Neural cell (in vitro differentiated cells): ENCODE data around the gene MAD1L1. TPM values are rescaled to one million over a fixed set of nuclear protein-coding genes. Genes with fewer than 3 reads are reported as not detected.

ENCODE experiments used
- H2AFZ ChIP-seq: fragments of 200-600, 300-800 bp; sonication (generic), shearing (Covaris generic); 2 replicates; pipeline ENCODE4 v1.6.0; 2014; ENCODE audit warnings: low read depth, mild to moderate bottlenecking, antibody characterized with exemption, low read length, moderate library complexity
- H3F3A ChIP-seq: fragments of 200-600 bp; shearing (Covaris generic); 2 replicates; pipeline ENCODE4 v1.6.1; 2016; ENCODE audit warnings: mild to moderate bottlenecking, moderate library complexity, mixed read lengths, antibody characterized with exemption, low read length; ENCODE audit not compliant: insufficient read depth, poor library complexity, severe bottlenecking
- H3K27ac ChIP-seq: fragments of 200-600, 300-800 bp; sonication (generic), shearing (Covaris generic); 2 replicates; pipeline ENCODE4 v1.5.1; 2014; ENCODE audit warnings: mild to moderate bottlenecking, low read length, moderate library complexity
- H3K27me3 ChIP-seq: fragments of 300-800, 200-600 bp; sonication (generic), shearing (Covaris generic); 2 replicates; pipeline ENCODE4 v1.6.0; 2014; ENCODE audit warnings: mild to moderate bottlenecking, low read depth, low read length, moderate library complexity; ENCODE audit not compliant: insufficient read depth
- H3K36me3 ChIP-seq: fragments of 300-800, 200-600 bp; sonication (generic), shearing (Covaris generic); 2 replicates; pipeline ENCODE4 v1.5.1; 2014; ENCODE audit warnings: mild to moderate bottlenecking, antibody characterized with exemption, low read length, moderate library complexity; ENCODE audit not compliant: insufficient read depth
- H3K4me2 ChIP-seq: fragments of 300-800, 200-600 bp; sonication (generic), shearing (Covaris generic); 2 replicates; pipeline ENCODE4 v1.6.0; 2014; ENCODE audit warnings: mild to moderate bottlenecking, low read length
- H3K4me3 ChIP-seq: fragments of 300-800, 200-600 bp; sonication (generic), shearing (Covaris generic); 2 replicates; pipeline ENCODE4 v1.5.1; 2014; ENCODE audit warnings: mild to moderate bottlenecking, low read length, moderate library complexity
- H3K79me2 ChIP-seq: fragments of 200-600 bp; shearing (Covaris generic); replicated peaks from 2 replicates; pipeline ENCODE4 v1.6.0; 2014; ENCODE audit warnings: mild to moderate bottlenecking, low read length, moderate library complexity; ENCODE audit not compliant: insufficient read depth
- H3K9ac ChIP-seq: fragments of 300-800, 200-600 bp; sonication (generic), shearing (Covaris generic); 2 replicates; pipeline ENCODE4 v1.6.1; 2016; ENCODE audit warnings: mild to moderate bottlenecking, low read length, mixed read lengths
- H3K9me2 ChIP-seq: fragments of 200-600 bp; shearing (Covaris generic); 2 replicates; pipeline ENCODE4 v1.6.1; 2016; ENCODE audit warnings: mild to moderate bottlenecking, low read length, mixed read lengths; ENCODE audit not compliant: insufficient read depth
- H3K9me3 ChIP-seq: fragments of 200-600, 300-800 bp; sonication (generic), shearing (Covaris generic); 2 replicates; pipeline ENCODE4 v1.6.1; 2016; ENCODE audit warnings: mild to moderate bottlenecking, mixed run types, low read length, moderate library complexity, mixed read lengths
- H4K20me1 ChIP-seq: fragments of 200-600 bp; shearing (Covaris generic); 2 replicates; pipeline ENCODE4 v1.6.1; 2016; ENCODE audit warnings: mild to moderate bottlenecking, mixed run types; ENCODE audit not compliant: insufficient read depth
- CTCF ChIP-seq: fragments of 450-650 bp; IDR thresholded peaks from 2 replicates; pipeline ENCODE4 v1.5.1; 2014; ENCODE audit warnings: antibody characterized with exemption, mild to moderate bottlenecking, moderate library complexity; ENCODE audit not compliant: poor library complexity, severe bottlenecking
- EP300 ChIP-seq: fragments of 450-650 bp; conservative IDR thresholded peaks from 2 replicates; pipeline ENCODE4 v1.6.1; 2014; ENCODE audit warnings: antibody characterized with exemption, mild to moderate bottlenecking, moderate library complexity; ENCODE audit not compliant: poor library complexity, severe bottlenecking
- EZH2 ChIP-seq: fragments of 200-600, 300-800 bp; shearing (Covaris generic), sonication (generic); IDR thresholded peaks from 2 replicates; pipeline ENCODE4 v1.6.1; 2014; ENCODE audit warnings: antibody characterized with exemption, low read length, borderline replicate concordance, mild to moderate bottlenecking; ENCODE audit not compliant: insufficient read depth, poor library complexity, severe bottlenecking
- MXI1 ChIP-seq: fragments of 450-650 bp; conservative IDR thresholded peaks from 2 replicates; pipeline ENCODE4 v1.6.1; 2014; ENCODE audit warnings: antibody characterized with exemption, mild to moderate bottlenecking; ENCODE audit not compliant: poor library complexity, severe bottlenecking
- POLR2AphosphoS5 ChIP-seq: IDR thresholded peaks from 2 replicates; pipeline ENCODE4 v1.6.1; 2012
- RAD21 ChIP-seq: fragments of 450-650 bp; conservative IDR thresholded peaks from 2 replicates; pipeline ENCODE4 v1.6.1; 2014; ENCODE audit warnings: antibody characterized with exemption, mild to moderate bottlenecking, moderate library complexity
- SMC3 ChIP-seq: fragments of 450-650 bp; conservative IDR thresholded peaks from 2 replicates; pipeline ENCODE4 v1.6.1; 2014; ENCODE audit warnings: antibody characterized with exemption, mild to moderate bottlenecking, moderate library complexity; ENCODE audit not compliant: poor library complexity
- TAF1 ChIP-seq: IDR thresholded peaks from 2 replicates; pipeline ENCODE4 v1.6.1; 2012; ENCODE audit warnings: low read depth
- polyA plus RNA-seq: library from polyadenylated mRNA; depleted of rRNA; stranded (reverse); fragments of >200 nt; gene quantifications from 2 replicates; pipeline ENCODE4 v1.2.3, GENCODE V29; 2014
- TF ChIP-seq, protein P1 (sequence below): IDR thresholded peaks from 2 replicates; pipeline ENCODE4 v1.6.1; 2012; ENCODE audit warnings: borderline replicate concordance

The MAD1L1 gene
- polyA plus RNA-seq, 1 donor from 2014 or later = 31.4 TPM

GRCh38 chr7:2200584-2200980, 32.2 kb downstream of the MAD1L1 start:
- Histone ChIP-seq H3K27ac (no peak overlapping the region), H3K9me3 (no peaks in the 10 kb centered on the region), H3F3A (no peaks in the 10 kb centered on the region), H3K27me3 (no peaks in the 10 kb centered on the region), H4K20me1 (no peaks in the 10 kb centered on the region), H3K79me2 (no peaks in the 10 kb centered on the region), H3K9ac (no peak overlapping the region), H3K9me2 (no peaks in the 10 kb centered on the region), H3K36me3 (peaks cover 3% of the 10 kb centered on the region), H3K4me3 (no peak overlapping the region), H3K4me2 (no peak overlapping the region), H2AFZ (no peak overlapping the region)
- TF ChIP-seq TAF1 (no peak), MXI1 (no peak), CTCF (no peak), RAD21 (no peak), EZH2 (no peak), SMC3 (no peak)
- TF ChIP-seq, protein P1, sequence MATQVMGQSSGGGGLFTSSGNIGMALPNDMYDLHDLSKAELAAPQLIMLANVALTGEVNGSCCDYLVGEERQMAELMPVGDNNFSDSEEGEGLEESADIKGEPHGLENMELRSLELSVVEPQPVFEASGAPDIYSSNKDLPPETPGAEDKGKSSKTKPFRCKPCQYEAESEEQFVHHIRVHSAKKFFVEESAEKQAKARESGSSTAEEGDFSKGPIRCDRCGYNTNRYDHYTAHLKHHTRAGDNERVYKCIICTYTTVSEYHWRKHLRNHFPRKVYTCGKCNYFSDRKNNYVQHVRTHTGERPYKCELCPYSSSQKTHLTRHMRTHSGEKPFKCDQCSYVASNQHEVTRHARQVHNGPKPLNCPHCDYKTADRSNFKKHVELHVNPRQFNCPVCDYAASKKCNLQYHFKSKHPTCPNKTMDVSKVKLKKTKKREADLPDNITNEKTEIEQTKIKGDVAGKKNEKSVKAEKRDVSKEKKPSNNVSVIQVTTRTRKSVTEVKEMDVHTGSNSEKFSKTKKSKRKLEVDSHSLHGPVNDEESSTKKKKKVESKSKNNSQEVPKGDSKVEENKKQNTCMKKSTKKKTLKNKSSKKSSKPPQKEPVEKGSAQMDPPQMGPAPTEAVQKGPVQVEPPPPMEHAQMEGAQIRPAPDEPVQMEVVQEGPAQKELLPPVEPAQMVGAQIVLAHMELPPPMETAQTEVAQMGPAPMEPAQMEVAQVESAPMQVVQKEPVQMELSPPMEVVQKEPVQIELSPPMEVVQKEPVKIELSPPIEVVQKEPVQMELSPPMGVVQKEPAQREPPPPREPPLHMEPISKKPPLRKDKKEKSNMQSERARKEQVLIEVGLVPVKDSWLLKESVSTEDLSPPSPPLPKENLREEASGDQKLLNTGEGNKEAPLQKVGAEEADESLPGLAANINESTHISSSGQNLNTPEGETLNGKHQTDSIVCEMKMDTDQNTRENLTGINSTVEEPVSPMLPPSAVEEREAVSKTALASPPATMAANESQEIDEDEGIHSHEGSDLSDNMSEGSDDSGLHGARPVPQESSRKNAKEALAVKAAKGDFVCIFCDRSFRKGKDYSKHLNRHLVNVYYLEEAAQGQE = no peak

DNA sequence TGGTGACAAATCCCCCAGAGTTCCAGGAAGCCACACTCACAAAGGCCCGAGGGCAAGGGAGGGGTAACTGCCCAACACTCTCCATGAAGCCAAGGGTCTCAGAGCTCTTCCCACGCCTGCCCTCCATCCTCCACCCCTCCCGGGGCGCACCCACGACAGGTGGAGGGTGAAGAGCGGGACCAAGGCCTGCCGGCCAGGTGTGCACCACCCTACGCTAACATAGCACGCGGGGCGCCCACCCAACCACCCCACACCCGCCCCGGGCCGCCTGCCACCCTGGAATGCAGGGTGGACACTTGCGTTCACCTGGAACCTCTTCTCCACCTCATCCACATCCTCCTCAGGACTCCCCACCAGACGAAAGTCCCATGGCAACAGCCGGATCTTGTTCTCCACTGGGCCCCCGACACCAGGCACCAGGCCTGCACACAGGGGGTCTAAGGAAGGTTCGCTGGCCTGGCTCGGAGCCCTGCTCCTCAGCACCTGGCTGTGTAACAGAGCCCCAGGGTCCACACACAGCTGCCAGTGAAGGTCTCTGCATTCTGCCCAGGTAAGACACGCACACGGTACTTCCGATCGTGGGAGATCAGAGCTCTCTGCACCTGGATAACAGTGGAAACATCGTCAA, 32.7 kb downstream of the MAD1L1 start:
- TF ChIP-seq, protein P1 = no peak
- TF ChIP-seq TAF1 (no peak), MXI1 (no peak), RAD21 (no peak), SMC3 (no peak), EP300 (no peak), POLR2AphosphoS5 (no peak), EZH2 (no peak), CTCF (no peak)
- Histone ChIP-seq H3K27ac (no peak overlapping the region), H3K27me3 (no peaks in the 10 kb centered on the region), H3K9ac (no peak overlapping the region), H3K9me2 (no peaks in the 10 kb centered on the region), H3K4me3 (no peak overlapping the region), H2AFZ (no peak overlapping the region), H3F3A (no peaks in the 10 kb centered on the region), H3K36me3 (peaks cover 4% of the 10 kb centered on the region), H3K4me2 (no peak overlapping the region), H4K20me1 (no peaks in the 10 kb centered on the region), H3K9me3 (no peaks in the 10 kb centered on the region), H3K79me2 (no peaks in the 10 kb centered on the region)
